K562 (cell line): ENCODE data around the gene MYBL2.

Experiments used
- ATF3 ChIP-seq, 2 experiments: fragments of 450-650 bp in 1 of 2; sonication (generic) in 1 of 2; formaldehyde crosslinking in 1 of 2; IDR thresholded peaks in 1 of 2; conservative IDR thresholded peaks in 1 of 2; 2 replicates each; pipeline versions ENCODE4 v1.6.1 to v1.8.1; 2016 to 2023; ENCODE audit warnings: mild to moderate bottlenecking in 2 of 2, moderate library complexity in 2 of 2, inconsistent platforms in 1 of 2, missing genetic modification reagents in 1 of 2
- BRF2 ChIP-seq: IDR thresholded peaks from 3 replicates; pipeline ENCODE4 v1.6.1; 2011; ENCODE audit warnings: borderline replicate concordance, mild to moderate bottlenecking; ENCODE audit not compliant: insufficient read length, insufficient read depth
- CBX3 ChIP-seq, 2 experiments: IDR thresholded peaks; 1 replicate in 1 of 2; 2 replicates in 1 of 2; pipeline ENCODE4 v1.6.1; 2012; ENCODE audit warnings: inconsistent platforms in 2 of 2, low read length in 2 of 2, borderline replicate concordance in 1 of 2, control low read depth in 1 of 2
- CTCF ChIP-seq, 3 experiments: IDR thresholded peaks in 2 of 3; conservative IDR thresholded peaks in 1 of 3; 2 replicates each; pipeline ENCODE4 v1.5.1; 2011 to 2012; ENCODE audit warnings: low read length in 3 of 3, mild to moderate bottlenecking in 3 of 3, control low read depth in 2 of 3, improper control_type of control experiment in 1 of 3, inconsistent platforms in 1 of 3, low read depth in 1 of 3, mixed read lengths in 1 of 3, moderate library complexity in 1 of 3; ENCODE audit not compliant: insufficient read depth in 2 of 3
- FOSL1 ChIP-seq: fragments of 200-800 bp; sonication (Bioruptor generic); conservative IDR thresholded peaks from 2 replicates; pipeline ENCODE4 v1.6.1; 2016; ENCODE audit warnings: missing genetic modification characterization, missing compliant biosample characterization
- KDM1A ChIP-seq, 2 experiments: fragments of 450-650 bp; IDR thresholded peaks; 2 replicates each; pipeline ENCODE4 v1.6.1; 2016; ENCODE audit warnings: mild to moderate bottlenecking in 2 of 2
- POLR2A ChIP-seq: fragments of 450-650 bp; conservative IDR thresholded peaks from 2 replicates; pipeline ENCODE4 v1.6.1; 2016
- RHOXF2B ChIP-seq: fragments of 250-450 bp; sonication (Bioruptor Pico); conservative IDR thresholded peaks from 2 replicates; pipeline ENCODE4 v1.5.1; 2021
- TAF1 ChIP-seq: IDR thresholded peaks from 2 replicates; pipeline ENCODE4 v1.6.1; 2011; ENCODE audit warnings: mild to moderate bottlenecking, low read length, moderate library complexity; ENCODE audit not compliant: insufficient read depth, control insufficient read depth, severe bottlenecking; ENCODE audit errors: extremely low read depth
- USF2 ChIP-seq: sonication (generic); formaldehyde crosslinking; IDR thresholded peaks from 2 replicates; pipeline ENCODE4 v1.5.0; 2020; ENCODE audit warnings: missing genetic modification reagents
- ZEB2 ChIP-seq: fragments of 450-650 bp; IDR thresholded peaks from 2 replicates; pipeline ENCODE4 v1.6.1; 2016
- ZNF12 ChIP-seq: sonication (generic); formaldehyde crosslinking; IDR thresholded peaks from 2 replicates; pipeline ENCODE4 v1.4.0; 2020; ENCODE audit warnings: mild to moderate bottlenecking, missing genetic modification reagents
- ZNF140 ChIP-seq: fragments of 250-450 bp; sonication (Bioruptor Pico); IDR thresholded peaks from 2 replicates; pipeline ENCODE4 v1.8.0; 2021; ENCODE audit warnings: moderate library complexity, mild to moderate bottlenecking, inconsistent platforms

- TF ChIP-seq RHOXF2B (no peak), POLR2A (no peak), CTCF (IDR thresholded peaks at IDR 0.05 in 2 of 3, conservative IDR thresholded peaks at IDR 0.05 in 1 of 3; ENCODE audit: insufficient read depth in 2 of 3, low read depth in 1 of 3, low read length in 3 of 3) (no peak), CBX3 (IDR thresholded peaks at IDR 0.05; ENCODE audit: borderline replicate concordance in 1 of 2, low read length in 2 of 2) (no peak), FOSL1 (tag) (no peak), USF2 (CRISPR knock-in tag) (no peak), ZEB2 (no peak), BRF2 (no peak), KDM1A (IDR thresholded peaks at IDR 0.05) (no peak), ZNF12 (CRISPR knock-in tag) (no peak), TAF1 (no peak), ZNF140 (CRISPR knock-in tag) (no peak), ATF3 (IDR thresholded peaks at IDR 0.05) (no peak), ATF3 (CRISPR knock-in tag; conservative IDR thresholded peaks at IDR 0.05) (no peak)
Measured at GRCh38 chr20:43725666-43726065, 58.8 kb downstream of the MYBL2 start.
